Pancreas (tissue), 10 donors: Measurements from ENCODE around the gene CCDC102B. TPM values are rescaled to one million over a fixed set of nuclear protein-coding genes. Genes with fewer than 3 reads are reported as not detected.
"Not testable (repeated sequence)": the region's sequence is repeated elsewhere in the genome, so short reads cannot be mapped to it uniquely, and the experiment has no call there.

Experiments used
- ATAC-seq, 4 donors: fragments of 200-7000 bp; cut with Tn5 transposase; one replicate each; pipeline versions ENCODE4 v1.8.0 to v1.9.1; 2020; ENCODE audit warnings: mild to moderate bottlenecking in 4 of 4, moderate library complexity in 4 of 4
- DNase-seq, 6 donors: peaks; one replicate each; pipeline ENCODE4 v3.0.0-alpha.2; 2020
- FAIRE-seq: peaks from 2 replicates; lab custom pipeline; 2012; peaks lifted over from hg19 to GRCh38; lab: Jason Lieb, UNC
- H3K27ac ChIP-seq, 4 donors: fragments of 200-600 bp; sonication (generic); 1 replicate in 3 of 4; 2 replicates in 1 of 4; pipeline versions ENCODE4 v1.5.0 to v1.8.0; 2020
- H3K27me3 ChIP-seq, 4 donors: fragments of 200-600 bp; one replicate each; pipeline ENCODE4 v1.8.0; 2021
- H3K36me3 ChIP-seq, 3 donors: fragments of 200-600 bp; sonication (generic) in 1 of 3; one replicate each; pipeline versions ENCODE4 v1.5.0 to v1.8.0; 2020 to 2021
- H3K4me1 ChIP-seq, 3 donors: fragments of 200-600 bp; one replicate each; pipeline ENCODE4 v1.8.0; 2021
- H3K4me3 ChIP-seq, 4 donors: fragments of 200-600 bp; sonication (generic) in 2 of 4; one replicate each; pipeline versions ENCODE4 v1.5.0 to v1.8.0; 2020 to 2021
- H3K9me3 ChIP-seq, 4 donors: fragments of 200-600 bp; one replicate each; pipeline ENCODE4 v1.8.0; 2021
- WGBS, 2 donors: extraction: QIAGEN DNeasy Blood & Tissue Kit; methylation state at CpG; one replicate each; pipeline ENCODE4 v1.1.7; 2013; 5-methylcytosine and 5-hydroxymethylcytosine counted together
- intact Hi-C, 3 donors: fragments of 100-400 bp; cut with DNase I; formaldehyde crosslinking; loops; one replicate each; pipeline versions ENCODE4 v1.11.1 to v1.14.2; 2022
- polyA plus RNA-seq, 2 donors: library from polyadenylated mRNA; stranded (reverse); fragments of 200-250 nt; gene quantifications; one replicate each; pipeline ENCODE4 v1.2.3, GENCODE V29; 2013
- total RNA-seq, 6 donors: library from RNA; stranded (reverse); fragmentation: NEBNext Ultra II Directional in 4 of 6; extraction: Animal tissue kit (Norgen Biotek cat#: 25700) in 4 of 6; gene quantifications; one replicate each; pipeline versions ENCODE4 v1.2.1 to v1.2.4, GENCODE V29; 2021 to 2023
- TF ChIP-seq, protein P1 (sequence below), 4 donors: fragments of 200-600 bp; sonication (generic) in 3 of 4; IDR thresholded peaks; one replicate each; pipeline versions ENCODE4 v1.5.0 to v1.8.0; 2021; ENCODE audit warnings: antibody characterized with exemption in 4 of 4
- donor health status: healthy with polysubstance abuse.
- donor health status: DM: no; HTN: no; CAD: no; lungs with moderate emphysema.
- donor health status: DM: no; HTN: no; CAD: no.
- donor health status: control.
- donor health status: control.
- donor health status: Bipolar disorder and iron deficiency.
- donor health status: DM: yes; HTN: yes; CAD: no.
- donor health status: DM: no; HTN: no; CAD: no.
- donor health status: DM: no; HTN: no; CAD: no.
- donor health status: DM: yes; HTN: yes; CAD: no.

The CCDC102B gene
- total and polyA plus RNA-seq, 8 donors, result 0.99 to 6.2 (median 1.6) TPM

DNA sequence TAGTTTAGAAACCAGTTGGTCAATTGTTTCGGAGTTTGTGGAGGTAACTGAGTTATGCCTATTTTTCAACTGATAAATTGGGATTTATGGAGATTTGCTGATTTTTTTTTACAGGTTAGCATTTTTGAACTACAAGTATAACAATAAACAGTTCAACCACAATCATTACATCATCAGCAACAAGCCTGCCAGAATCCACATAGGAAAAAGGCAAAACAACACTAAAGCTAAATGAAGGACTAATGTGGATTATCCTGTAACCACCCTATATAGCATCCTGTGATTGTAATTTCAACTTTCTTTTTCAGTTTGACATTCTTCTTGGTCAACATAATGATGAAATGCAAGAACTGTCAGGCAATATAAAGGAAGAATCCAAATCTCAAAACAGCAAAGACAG is 76.5 kb downstream of the CCDC102B start:
- H3K27me3 ChIP-seq, result no peaks in the 10 kb centered on the region
- no peaks in the 10 kb centered on the region for H3K36me3 ChIP-seq
- WGBS, 2 donors, result 61 to 82% methylated on average over 1 of the region's 1 CpG
- intact Hi-C loops, result no loop called here
- ATAC-seq (no peak), DNase-seq (no peak), FAIRE-seq (no peak)
- TF ChIP-seq, protein P1, sequence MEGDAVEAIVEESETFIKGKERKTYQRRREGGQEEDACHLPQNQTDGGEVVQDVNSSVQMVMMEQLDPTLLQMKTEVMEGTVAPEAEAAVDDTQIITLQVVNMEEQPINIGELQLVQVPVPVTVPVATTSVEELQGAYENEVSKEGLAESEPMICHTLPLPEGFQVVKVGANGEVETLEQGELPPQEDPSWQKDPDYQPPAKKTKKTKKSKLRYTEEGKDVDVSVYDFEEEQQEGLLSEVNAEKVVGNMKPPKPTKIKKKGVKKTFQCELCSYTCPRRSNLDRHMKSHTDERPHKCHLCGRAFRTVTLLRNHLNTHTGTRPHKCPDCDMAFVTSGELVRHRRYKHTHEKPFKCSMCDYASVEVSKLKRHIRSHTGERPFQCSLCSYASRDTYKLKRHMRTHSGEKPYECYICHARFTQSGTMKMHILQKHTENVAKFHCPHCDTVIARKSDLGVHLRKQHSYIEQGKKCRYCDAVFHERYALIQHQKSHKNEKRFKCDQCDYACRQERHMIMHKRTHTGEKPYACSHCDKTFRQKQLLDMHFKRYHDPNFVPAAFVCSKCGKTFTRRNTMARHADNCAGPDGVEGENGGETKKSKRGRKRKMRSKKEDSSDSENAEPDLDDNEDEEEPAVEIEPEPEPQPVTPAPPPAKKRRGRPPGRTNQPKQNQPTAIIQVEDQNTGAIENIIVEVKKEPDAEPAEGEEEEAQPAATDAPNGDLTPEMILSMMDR (IDR thresholded peaks at IDR 0.05), result no peak
- no peaks in the 10 kb centered on the region for H3K9me3 ChIP-seq
- no peak overlapping the region for H3K4me3 ChIP-seq
- H3K27ac ChIP-seq, result no peak overlapping the region
- no peaks in the 10 kb centered on the region for H3K4me1 ChIP-seq

DNA sequence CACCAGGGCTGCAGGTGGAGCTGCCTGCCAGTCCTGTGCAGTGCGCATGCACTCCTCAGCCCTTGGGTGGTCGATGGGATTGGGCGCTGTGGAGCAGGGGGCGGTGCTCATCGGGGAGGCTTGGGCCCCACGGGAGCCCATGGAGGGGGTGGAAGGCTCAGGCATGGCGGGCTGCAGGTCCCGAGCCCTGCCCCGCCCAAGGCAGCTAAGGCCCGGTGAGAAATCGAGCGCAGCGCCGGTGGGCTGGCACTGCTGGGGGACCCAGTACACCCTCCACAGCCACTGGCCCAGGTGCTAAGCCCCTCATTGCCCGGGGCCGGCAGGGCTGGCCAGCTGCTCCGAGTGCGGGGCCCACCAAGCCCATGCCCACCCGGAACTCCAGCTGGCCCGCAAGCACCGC is 82.1 kb downstream of the CCDC102B start:
- DNase-seq, result peak in 1 of 6 donors; percentile 58
- FAIRE-seq, ATAC-seq, H3K4me1 ChIP-seq, H3K36me3 ChIP-seq, H3K27me3 ChIP-seq, H3K27ac ChIP-seq, H3K4me3 ChIP-seq, intact Hi-C loops, H3K9me3 ChIP-seq: not testable (repeated sequence)
- WGBS, 2 donors, result 90 to 99% methylated on average over 16 to 21 of the region's 21 CpGs

DNA sequence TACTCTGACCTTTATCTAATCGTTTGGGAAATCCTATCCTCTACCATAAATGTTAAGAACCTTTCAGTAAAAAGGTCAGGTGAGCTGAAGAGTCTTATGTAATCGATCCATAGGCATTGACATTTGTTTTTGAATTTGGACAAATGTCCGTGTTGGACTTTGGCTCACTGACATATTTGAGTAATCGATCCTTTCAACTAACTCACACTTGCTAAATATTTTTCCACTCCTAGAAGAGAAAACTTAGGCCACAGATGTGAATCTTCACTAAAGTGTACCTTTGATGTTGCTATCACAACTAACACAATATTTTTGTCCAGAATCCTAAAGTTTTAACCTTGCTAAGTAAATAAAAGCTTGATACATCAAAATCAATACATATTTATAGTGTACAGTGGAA is 89.5 kb downstream of the CCDC102B start:
- FAIRE-seq (no peak), ATAC-seq (no peak), DNase-seq (no peak)
- intact Hi-C loops, result no loop called here
- no peak overlapping the region for H3K4me3 ChIP-seq
- TF ChIP-seq, protein P1 (IDR thresholded peaks at IDR 0.05), result no peak
- H3K4me1 ChIP-seq, result no peaks in the 10 kb centered on the region
- no peaks in the 10 kb centered on the region for H3K27me3 ChIP-seq
- 33 to 36% methylated on average over 4 of the region's 4 CpGs for WGBS, 2 donors
- no peaks in the 10 kb centered on the region for H3K36me3 ChIP-seq
- H3K9me3 ChIP-seq, result no peaks in the 10 kb centered on the region
- no peak overlapping the region for H3K27ac ChIP-seq

DNA sequence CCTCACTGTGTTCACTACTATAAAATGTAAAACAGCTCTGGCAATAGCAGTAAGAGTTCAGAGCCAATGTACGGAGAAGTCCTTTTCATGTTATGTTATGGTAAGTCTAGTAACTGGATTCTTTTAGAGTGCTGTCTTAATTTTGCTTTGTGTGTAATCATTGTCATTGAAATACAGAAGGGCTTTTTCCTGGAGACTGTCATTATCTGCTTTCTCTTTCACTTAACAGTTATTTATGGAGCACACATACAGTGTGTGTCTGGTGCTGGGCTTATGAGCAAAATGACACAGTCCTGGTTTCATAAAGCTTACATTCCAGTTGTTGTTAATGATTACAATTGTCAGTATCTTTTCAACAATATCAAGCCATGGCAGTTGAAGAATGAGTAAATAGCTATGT is 95.5 kb downstream of the CCDC102B start:
- WGBS, 2 donors, result 93 to 97% methylated on average over 1 of the region's 1 CpG
- ATAC-seq (no peak), DNase-seq (no peak), FAIRE-seq (no peak)
- Histone ChIP-seq H3K9me3 (no peaks in the 10 kb centered on the region), H3K27ac (no peak overlapping the region), H3K36me3 (no peaks in the 10 kb centered on the region), H3K4me3 (no peak overlapping the region), H3K4me1 (no peaks in the 10 kb centered on the region), H3K27me3 (no peaks in the 10 kb centered on the region)
- intact Hi-C loops, result no loop called here
- TF ChIP-seq, protein P1 (IDR thresholded peaks at IDR 0.05), result no peak

DNA sequence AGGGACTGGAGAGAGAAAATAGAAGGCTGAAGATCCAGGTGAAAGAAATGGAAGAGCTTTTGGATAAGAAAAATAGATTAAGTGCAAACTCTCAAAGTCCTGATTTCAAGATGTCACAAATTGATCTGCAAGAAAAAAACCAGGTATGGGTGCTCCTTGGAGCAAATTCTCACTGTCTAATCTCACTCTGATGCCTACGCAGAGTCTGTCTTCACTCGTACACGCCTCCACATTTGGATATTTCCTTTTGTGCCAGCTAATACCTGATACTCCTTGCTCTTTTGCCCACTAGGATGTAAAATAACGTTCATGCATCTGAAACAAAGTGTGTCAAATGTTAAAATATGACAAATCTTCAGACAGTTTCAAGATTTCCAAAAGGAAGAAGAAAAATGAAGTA is 99.4 kb downstream of the CCDC102B start:
- H3K27ac ChIP-seq, result no peak overlapping the region
- no peak for FAIRE-seq
- no peak for ATAC-seq
- no peak overlapping the region for H3K4me3 ChIP-seq
- H3K36me3 ChIP-seq, result no peaks in the 10 kb centered on the region
- H3K27me3 ChIP-seq, result no peaks in the 10 kb centered on the region
- intact Hi-C loops, result no loop called here
- TF ChIP-seq, protein P1 (IDR thresholded peaks at IDR 0.05), result no peak
- H3K4me1 ChIP-seq, result no peaks in the 10 kb centered on the region
- DNase-seq, result no peak
- WGBS, 2 donors, result 55 to 76% methylated on average over 4 of the region's 4 CpGs
- H3K9me3 ChIP-seq, result no peaks in the 10 kb centered on the region

DNA sequence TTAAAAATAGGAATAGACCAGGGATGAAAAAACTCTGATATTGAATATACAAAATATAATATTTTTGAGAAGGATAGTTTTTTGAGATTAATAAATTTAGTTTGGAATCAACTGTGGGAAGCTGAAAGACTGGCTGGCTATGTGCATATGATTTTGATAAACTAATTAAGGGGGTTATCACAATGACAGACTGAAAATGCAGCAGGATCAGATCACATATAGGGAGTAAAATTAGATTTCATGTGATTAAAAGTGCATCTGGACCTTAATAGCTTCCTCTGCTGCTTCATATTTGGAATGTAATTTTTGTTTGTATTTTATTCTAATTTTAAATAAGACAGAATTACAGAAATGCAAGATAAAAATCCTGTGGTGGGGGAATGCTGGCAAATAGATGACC is 111.7 kb downstream of the CCDC102B start:
- no peak overlapping the region for H3K27ac ChIP-seq
- H3K4me3 ChIP-seq, result no peak overlapping the region
- ATAC-seq (no peak), FAIRE-seq (no peak), DNase-seq (no peak)
- H3K9me3 ChIP-seq, result no peaks in the 10 kb centered on the region
- H3K36me3 ChIP-seq, result no peaks in the 10 kb centered on the region
- intact Hi-C loops, result no loop called here
- TF ChIP-seq, protein P1 (IDR thresholded peaks at IDR 0.05), result no peak
- no peaks in the 10 kb centered on the region for H3K4me1 ChIP-seq
- no peaks in the 10 kb centered on the region for H3K27me3 ChIP-seq
